H1 (cell line): Measurements from ENCODE around the gene RALGAPA1. TPM values are rescaled to one million over a fixed set of nuclear protein-coding genes. Genes with fewer than 3 reads are reported as not detected.
A peak's percentile ranks its signal among the peaks of the same experiment; 100 is the strongest.

Source experiments
- CTCF ChIA-PET: fragments of 300-600 bp; sonication (Branson Sonifier 250); formaldehyde crosslinking; loops from one replicate; lab custom pipeline; 2021; ENCODE audit not compliant: partially characterized antibody; lab: Charles Lee
- POLR2A ChIA-PET: fragments of 300-600 bp; sonication (Branson Sonifier 250); formaldehyde crosslinking; loops from one replicate; lab custom pipeline; 2021; ENCODE audit warnings: inconsistent platforms; ENCODE audit not compliant: partially characterized antibody; lab: Charles Lee
- DNase-seq, 2 experiments: peaks; one replicate each; pipeline versions ENCODE4 v3.0.0 to v3.0.0-alpha.2; 2010 to 2022; ENCODE audit warnings: low spot score in 2 of 2, low read depth in 1 of 2, mixed read lengths in 1 of 2
- FAIRE-seq: peaks from 2 replicates; lab custom pipeline; 2011; peaks lifted over from hg19 to GRCh38; lab: Jason Lieb, UNC
- H2AFZ ChIP-seq: 2 replicates; pipeline ENCODE4 v1.8.1; 2012; ENCODE audit warnings: low read length, inconsistent platforms
- H2AK5ac ChIP-seq: 2 replicates; pipeline ENCODE4 v1.6.1; 2013; ENCODE audit warnings: low read depth, low read length
- H2BK120ac ChIP-seq: replicated peaks from 2 replicates; pipeline ENCODE3; 2013; ENCODE audit warnings: low read depth, low read length, inconsistent platforms
- H2BK12ac ChIP-seq: 2 replicates; pipeline ENCODE4 v1.6.1; 2013; ENCODE audit warnings: low read depth, low read length
- H2BK15ac ChIP-seq: 2 replicates; pipeline ENCODE4 v1.6.1; 2013; ENCODE audit warnings: low read length
- H2BK20ac ChIP-seq: 2 replicates; pipeline ENCODE4 v1.6.1; 2013; ENCODE audit warnings: low read length
- H2BK5ac ChIP-seq: 2 replicates; pipeline ENCODE4 v1.6.1; 2013; ENCODE audit warnings: low read depth, low read length
- H3K14ac ChIP-seq: 2 replicates; pipeline ENCODE4 v1.6.1; 2013; ENCODE audit warnings: inconsistent platforms; ENCODE audit not compliant: insufficient read length
- H3K18ac ChIP-seq: 2 replicates; pipeline ENCODE4 v1.6.1; 2013; ENCODE audit warnings: low read length; ENCODE audit errors: extremely low read depth
- H3K23ac ChIP-seq: 2 replicates; pipeline ENCODE4 v1.6.1; 2013; ENCODE audit warnings: inconsistent platforms; ENCODE audit not compliant: insufficient read length
- H3K23me2 ChIP-seq: 2 replicates; pipeline ENCODE4 v1.6.1; 2013; ENCODE audit warnings: low read depth, low read length
- H3K27ac ChIP-seq: 2 replicates; pipeline ENCODE4 v1.6.1; 2011; ENCODE audit warnings: low read depth, low read length, inconsistent platforms
- H3K27me3 ChIP-seq, 4 experiments: replicated peaks in 1 of 4; 1 replicate in 1 of 4; 2 replicates in 3 of 4; pipeline versions ENCODE4 v1.6.1 to v1.8.1; 2011 to 2013; ENCODE audit warnings: low read length in 3 of 4, mild to moderate bottlenecking in 3 of 4, inconsistent platforms in 2 of 4, mixed read lengths in 2 of 4, moderate library complexity in 1 of 4; ENCODE audit not compliant: control insufficient read depth in 3 of 4, insufficient read depth in 3 of 4; ENCODE audit errors: extremely low read depth in 1 of 4
- H3K36me3 ChIP-seq, 4 experiments: 2 replicates each; pipeline versions ENCODE4 v1.6.1 to v1.8.1; 2011 to 2013; ENCODE audit warnings: mild to moderate bottlenecking in 4 of 4, low read length in 3 of 4, moderate library complexity in 2 of 4, control low read depth in 1 of 4, inconsistent platforms in 1 of 4; ENCODE audit not compliant: insufficient read depth in 4 of 4, control insufficient read depth in 2 of 4
- H3K4ac ChIP-seq: replicated peaks from 2 replicates; pipeline ENCODE3; 2013; ENCODE audit warnings: low read length, low read depth, mixed read lengths, inconsistent platforms; ENCODE audit not compliant: insufficient read length
- H3K4me1 ChIP-seq, 4 experiments: replicated peaks in 1 of 4; 1 replicate in 1 of 4; 2 replicates in 3 of 4; pipeline versions ENCODE4 v1.6.1 to v1.8.1; 2011 to 2013; ENCODE audit warnings: low read length in 3 of 4, inconsistent platforms in 2 of 4, mixed read lengths in 1 of 4; ENCODE audit not compliant: insufficient read depth in 4 of 4, control insufficient read depth in 3 of 4
- H3K4me2 ChIP-seq, 2 experiments: 2 replicates each; pipeline versions ENCODE4 v1.6.1 to v1.8.1; 2011 to 2013; ENCODE audit warnings: low read depth in 2 of 2, low read length in 2 of 2, control low read depth in 1 of 2, inconsistent platforms in 1 of 2, mild to moderate bottlenecking in 1 of 2; ENCODE audit not compliant: insufficient read depth in 1 of 2
- H3K4me3 ChIP-seq, 4 experiments: fragments of 200-600, 300-600 bp in 1 of 4; sonication (generic), shearing (Covaris generic), sonication (Bioruptor Twin) in 1 of 4; 2 replicates each; pipeline versions ENCODE4 v1.5.1 to v1.8.1; 2011 to 2016; ENCODE audit warnings: low read length in 4 of 4, low read depth in 3 of 4, control low read depth in 2 of 4, inconsistent platforms in 2 of 4, mild to moderate bottlenecking in 2 of 4, mixed read lengths in 1 of 4, moderate library complexity in 1 of 4; ENCODE audit not compliant: insufficient read depth in 2 of 4; ENCODE audit errors: extremely low read depth in 1 of 4
- H3K56ac ChIP-seq: replicated peaks from 2 replicates; pipeline ENCODE3; 2013; ENCODE audit warnings: low read depth, mild to moderate bottlenecking, mixed read lengths, low read length, inconsistent platforms; ENCODE audit not compliant: insufficient read length
- H3K79me1 ChIP-seq: 2 replicates; pipeline ENCODE4 v1.6.1; 2013; ENCODE audit warnings: low read depth, low read length, control low read depth
- H3K79me2 ChIP-seq, 2 experiments: 2 replicates each; pipeline versions ENCODE4 v1.6.1 to v1.8.1; 2012 to 2013; ENCODE audit warnings: low read length in 2 of 2, mild to moderate bottlenecking in 2 of 2, inconsistent platforms in 1 of 2; ENCODE audit not compliant: insufficient read depth in 2 of 2, control insufficient read depth in 1 of 2
- H3K9ac ChIP-seq, 4 experiments: replicated peaks in 1 of 4; 1 replicate in 1 of 4; 2 replicates in 3 of 4; pipeline versions ENCODE4 v1.6.1 to v1.8.1; 2011 to 2013; ENCODE audit warnings: low read depth in 3 of 4, low read length in 3 of 4, control low read depth in 2 of 4, mild to moderate bottlenecking in 2 of 4, moderate library complexity in 2 of 4, inconsistent platforms in 1 of 4; ENCODE audit errors: extremely low read depth in 1 of 4
- H3K9me3 ChIP-seq, 2 experiments: 2 replicates each; pipeline versions ENCODE4 v1.6.1 to v1.8.1; 2012 to 2013; ENCODE audit warnings: mild to moderate bottlenecking in 2 of 2, moderate library complexity in 2 of 2, control low read depth in 1 of 2, inconsistent platforms in 1 of 2, low read depth in 1 of 2, low read length in 1 of 2, mixed read lengths in 1 of 2; ENCODE audit not compliant: insufficient read depth in 2 of 2
- H4K20me1 ChIP-seq, 2 experiments: replicated peaks in 1 of 2; 2 replicates each; pipeline versions ENCODE3 to v1.8.1; 2011 to 2013; ENCODE audit warnings: inconsistent platforms in 2 of 2, low read length in 2 of 2, mild to moderate bottlenecking in 1 of 2; ENCODE audit not compliant: insufficient read depth in 2 of 2, control insufficient read depth in 1 of 2
- H4K5ac ChIP-seq: 2 replicates; pipeline ENCODE4 v1.6.1; 2013; ENCODE audit warnings: low read length, low read depth, mixed read lengths, inconsistent platforms; ENCODE audit not compliant: insufficient read length
- H4K8ac ChIP-seq: 2 replicates; pipeline ENCODE4 v1.8.0; 2013; ENCODE audit warnings: mild to moderate bottlenecking, moderate library complexity, low read length, inconsistent platforms; ENCODE audit not compliant: insufficient read depth; ENCODE audit errors: extremely low read depth
- H4K91ac ChIP-seq: replicated peaks from 2 replicates; pipeline ENCODE3; 2013; ENCODE audit warnings: low read length, mixed read lengths, inconsistent platforms; ENCODE audit not compliant: insufficient read length
- ASH2L ChIP-seq: fragments of 200-600, 300-600 bp; sonication (generic); IDR thresholded peaks from one replicate; pipeline ENCODE4 v1.7.1; 2017; ENCODE audit warnings: low read length
- CEBPB ChIP-seq: IDR thresholded peaks from 2 replicates; pipeline ENCODE4 v1.6.1; 2012; ENCODE audit warnings: low read depth, low read length
- WGBS, 2 experiments: shearing (Covaris generic) in 1 of 2; methylation state at CpG; one replicate each; pipeline versions ENCODE4 v1.1.6 to v1.1.7; 2013 to 2015; ENCODE audit warnings: low lambda C conversion rate in 2 of 2, mixed read lengths in 2 of 2, inconsistent platforms in 1 of 2, low coverage in 1 of 2, missing lambda C conversion rate in 1 of 2; ENCODE audit not compliant: insufficient replicate concordance in 2 of 2, insufficient coverage in 1 of 2, insufficient read length in 1 of 2; ENCODE audit errors: extremely low coverage in 1 of 2, missing lambda C conversion rate in 1 of 2; 5-methylcytosine and 5-hydroxymethylcytosine counted together
- polyA plus RNA-seq, 7 experiments: library from polyadenylated mRNA; depleted of rRNA in 3 of 7; stranded (reverse) in 5 of 7; unstranded in 2 of 7; fragments of >200 nt in 5 of 7; fragments of 200-250 nt in 2 of 7; gene quantifications; 1 replicate in 5 of 7; 2 replicates in 1 of 7; 4 replicates in 1 of 7; pipeline versions ENCODE4 v1.2.1 to v1.2.3, GENCODE V29; 2011 to 2013; ENCODE audit warnings: missing spikeins in 2 of 7, mixed read lengths in 2 of 7
- total RNA-seq: library from RNA; stranded (reverse); fragmentation: NEBNext Ultra II Directional; extraction: Animal tissue kit (Norgen Biotek cat#: 25700); gene quantifications from 2 replicates; pipeline ENCODE4 v1.2.1, GENCODE V29; 2021

Gene RALGAPA1
- total and polyA plus RNA-seq, 2 of the 8 experiments (the other 6 are each of a cell fraction or from before 2014, with no cell fraction given), result 4.2 to 26.7 TPM

GRCh38 chr14:35678403-35679028 is 130.6 kb downstream of the RALGAPA1 start:
- Histone ChIP-seq H2AFZ (no peak overlapping the region), H3K4me3 (no peak overlapping the region), H3K23ac (no peak overlapping the region), H3K56ac (no peak overlapping the region), H2BK15ac (no peak overlapping the region), H3K14ac (no peak overlapping the region), H3K23me2 (no peaks in the 10 kb centered on the region), H4K5ac (no peak overlapping the region), H4K91ac (no peak overlapping the region), H3K4me1 (no peaks in the 10 kb centered on the region), H2AK5ac (no peak overlapping the region), H3K9ac (no peak overlapping the region), H3K4ac (no peak overlapping the region), H2BK5ac (no peak overlapping the region), H3K9me3 (no peaks in the 10 kb centered on the region), H4K8ac (no peak overlapping the region), H2BK20ac (no peak overlapping the region), H3K36me3 (peaks cover 0 to 2% (median 0%) of the 10 kb centered on the region in 4 experiments; a peak in 1 of 8 replicates), H3K27me3 (no peaks in the 10 kb centered on the region), H2BK12ac (no peak overlapping the region), H3K4me2 (no peak overlapping the region), H4K20me1 (no peaks in the 10 kb centered on the region), H2BK120ac (no peak overlapping the region)
- DNase-seq (no peak), FAIRE-seq (no peak)
- ChIA-PET CTCF (interaction anchor here (0.6 kb wide), 2 partner anchors 80 to 745 kb away, joined by 3 read pairs; no protein-coding TSS in a partner anchor), POLR2A (no interaction called here)
- 81% methylated on average over 1 of the region's 1 CpG; no CpG with 5 or more reads in 1 of the 2 experiments for WGBS, 2 experiments
- TF ChIP-seq CEBPB (peak; percentile 48; the same call in 1 of the 2 replicates), ASH2L (no peak)
- TF ChIP-seq, all 59 proteins: peak for 1
- Histone ChIP-seq H3K27ac (no peak overlapping the region), H3K79me1 (no peaks in the 10 kb centered on the region), H3K18ac (no peak overlapping the region), H3K79me2 (no peaks in the 10 kb centered on the region)
